Fibroblast of lung (primary cell): ENCODE results near the gene CLDN14.

Experiments
- CTCF ChIP-seq, 2 donors: IDR thresholded peaks in 1 of 2; conservative IDR thresholded peaks in 1 of 2; 1 replicate in 1 of 2; 2 replicates in 1 of 2; pipeline ENCODE4 v1.5.1; 2011 to 2012; ENCODE audit warnings: low read length in 2 of 2, control low read depth in 1 of 2, inconsistent platforms in 1 of 2, low read depth in 1 of 2, mild to moderate bottlenecking in 1 of 2
- EZH2 ChIP-seq: IDR thresholded peaks from 2 replicates; pipeline ENCODE4 v1.5.1; 2012; ENCODE audit warnings: low read length, control low read depth, mild to moderate bottlenecking; ENCODE audit errors: missing control alignments

- TF ChIP-seq CTCF (conservative IDR thresholded peaks at IDR 0.05 in 1 of 2, IDR thresholded peaks at IDR 0.05 in 1 of 2; ENCODE audit: low read depth in 1 of 2, low read length in 2 of 2) (no peak), EZH2 (no peak)
Observed at GRCh38 chr21:36528716-36529115, 48.8 kb upstream of the CLDN14 start.
